ENCODE measurements around the gene HDAC9.
A peak's percentile ranks its signal among the peaks of the same experiment; 100 is the strongest.

Gene HDAC9

GRCh38 chr7:18896343-18896975 lies 400.9 kb downstream of the HDAC9 start:
- no peak overlapping the region for H3K9ac ChIP-seq (ENCODE audit: low read depth, low read length)
- H3K27me3 ChIP-seq (ENCODE audit: control insufficient read depth, insufficient read depth, low read length), result no peaks in the 10 kb centered on the region
- no peaks in the 10 kb centered on the region for H3K36me3 ChIP-seq (ENCODE audit: control insufficient read depth, insufficient read depth, low read length)
- H3K4me3 ChIP-seq (ENCODE audit: low read depth, low read length), result no peak overlapping the region
- no peaks in the 10 kb centered on the region for H3K9me3 ChIP-seq (ENCODE audit: control insufficient read depth, insufficient read depth, low read length)
- H3K4me1 ChIP-seq (ENCODE audit: control insufficient read depth, insufficient read depth, low read length), result peaks cover 15% of the 10 kb centered on the region
- peak overlapping the region; percentile 11 for H3K27ac ChIP-seq (ENCODE audit: low read depth, low read length)

GRCh38 chr7:18900236-18900635 lies 404.7 kb downstream of the HDAC9 start:
- Histone ChIP-seq H3K4me3 (ENCODE audit: low read depth, low read length) (no peak overlapping the region), H3K27ac (ENCODE audit: low read depth, low read length) (no peak overlapping the region), H3K9ac (ENCODE audit: low read depth, low read length) (no peak overlapping the region), H3K36me3 (ENCODE audit: control insufficient read depth, insufficient read depth, low read length) (no peaks in the 10 kb centered on the region), H3K4me1 (ENCODE audit: control insufficient read depth, insufficient read depth, low read length) (peaks cover 14% of the 10 kb centered on the region), H3K27me3 (ENCODE audit: control insufficient read depth, insufficient read depth, low read length) (no peaks in the 10 kb centered on the region), H3K9me3 (ENCODE audit: control insufficient read depth, insufficient read depth, low read length) (no peaks in the 10 kb centered on the region)

GRCh38 chr7:18900803-18901202 lies 405.3 kb downstream of the HDAC9 start:
- Histone ChIP-seq H3K4me1 (ENCODE audit: control insufficient read depth, insufficient read depth, low read length) (peaks cover 8% of the 10 kb centered on the region), H3K9me3 (ENCODE audit: control insufficient read depth, insufficient read depth, low read length) (no peaks in the 10 kb centered on the region), H3K27me3 (ENCODE audit: control insufficient read depth, insufficient read depth, low read length) (no peaks in the 10 kb centered on the region), H3K9ac (ENCODE audit: low read depth, low read length) (no peak overlapping the region), H3K4me3 (ENCODE audit: low read depth, low read length) (no peak overlapping the region), H3K36me3 (ENCODE audit: control insufficient read depth, insufficient read depth, low read length) (no peaks in the 10 kb centered on the region), H3K27ac (ENCODE audit: low read depth, low read length) (no peak overlapping the region)

DNA sequence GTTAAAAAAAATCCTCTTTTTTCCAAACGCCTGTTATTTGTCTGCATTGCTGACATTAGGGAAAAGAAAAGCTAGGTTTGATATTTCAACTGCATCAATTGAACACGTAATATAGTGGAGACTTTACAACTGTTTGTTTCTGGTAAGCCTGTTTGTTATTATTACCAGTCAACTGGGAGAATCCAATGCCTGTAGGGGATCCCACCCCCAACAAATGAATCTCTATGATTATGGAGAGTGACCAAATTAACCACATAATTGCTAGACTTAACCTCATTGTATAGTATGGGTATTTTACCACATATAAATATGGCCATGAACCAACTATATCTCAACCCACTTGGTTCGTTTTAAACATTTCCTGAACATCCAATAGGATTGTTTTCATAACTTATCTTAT lies 405.8 kb downstream of the HDAC9 start:
- Histone ChIP-seq H3K9ac (ENCODE audit: low read depth, low read length) (no peak overlapping the region), H3K27me3 (ENCODE audit: control insufficient read depth, insufficient read depth, low read length) (no peaks in the 10 kb centered on the region), H3K9me3 (ENCODE audit: control insufficient read depth, insufficient read depth, low read length) (no peaks in the 10 kb centered on the region), H3K27ac (ENCODE audit: low read depth, low read length) (no peak overlapping the region), H3K36me3 (ENCODE audit: control insufficient read depth, insufficient read depth, low read length) (no peaks in the 10 kb centered on the region), H3K4me1 (ENCODE audit: control insufficient read depth, insufficient read depth, low read length) (peaks cover 3% of the 10 kb centered on the region), H3K4me3 (ENCODE audit: low read depth, low read length) (no peak overlapping the region)

DNA sequence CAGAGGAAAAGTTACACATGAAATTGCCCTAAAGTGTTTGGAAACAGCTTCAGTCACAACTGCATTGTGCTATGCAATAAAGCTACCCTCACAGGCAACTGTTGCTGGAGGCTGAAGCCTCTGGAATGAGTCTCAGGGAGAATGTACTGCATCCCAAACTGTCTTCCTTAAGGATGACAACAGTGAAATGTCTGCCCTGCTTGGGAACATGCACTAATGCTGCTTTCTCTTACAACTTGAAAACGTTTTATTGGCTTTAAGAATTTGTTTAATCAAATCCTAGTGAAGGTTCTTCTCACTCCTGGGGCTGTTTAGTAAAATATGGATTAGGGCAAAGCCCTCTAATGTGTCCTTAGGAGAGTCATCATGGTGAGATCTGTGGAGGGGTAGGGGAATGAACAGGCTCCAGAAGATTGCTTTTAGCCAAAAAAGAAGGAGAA lies 406.5 kb downstream of the HDAC9 start:
- no peaks in the 10 kb centered on the region for H3K4me1 ChIP-seq (ENCODE audit: control insufficient read depth, insufficient read depth, low read length)
- no peaks in the 10 kb centered on the region for H3K9me3 ChIP-seq (ENCODE audit: control insufficient read depth, insufficient read depth, low read length)
- no peaks in the 10 kb centered on the region for H3K36me3 ChIP-seq (ENCODE audit: control insufficient read depth, insufficient read depth, low read length)
- H3K27ac ChIP-seq (ENCODE audit: low read depth, low read length), result no peak overlapping the region
- peak overlapping the region; percentile 12; the same call in 1 of the 2 replicates for H3K9ac ChIP-seq (ENCODE audit: low read depth, low read length)
- no peaks in the 10 kb centered on the region for H3K27me3 ChIP-seq (ENCODE audit: control insufficient read depth, insufficient read depth, low read length)
- H3K4me3 ChIP-seq (ENCODE audit: low read depth, low read length), result no peak overlapping the region

DNA sequence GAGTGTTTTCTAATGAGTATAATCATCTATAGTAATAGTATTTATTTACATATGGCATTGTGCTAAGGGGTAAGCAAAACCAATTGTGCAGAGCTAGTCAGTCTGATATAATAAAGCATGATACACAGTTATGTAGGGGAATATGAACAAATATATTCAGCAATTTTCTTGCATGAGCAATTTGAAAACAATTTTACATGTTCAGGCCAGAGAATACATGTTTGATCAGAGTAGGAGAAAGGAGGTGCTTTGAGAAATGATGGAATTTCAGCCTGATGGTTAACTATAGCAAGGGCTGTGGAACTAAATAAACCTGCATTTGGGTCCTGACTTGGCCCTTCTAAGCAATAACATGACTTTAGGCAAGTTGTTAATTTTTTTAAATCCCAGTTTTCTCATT lies 407.3 kb downstream of the HDAC9 start:
- Histone ChIP-seq H3K4me3 (ENCODE audit: low read depth, low read length) (no peak overlapping the region), H3K27ac (ENCODE audit: low read depth, low read length) (no peak overlapping the region), H3K9ac (ENCODE audit: low read depth, low read length) (no peak overlapping the region), H3K9me3 (ENCODE audit: control insufficient read depth, insufficient read depth, low read length) (no peaks in the 10 kb centered on the region), H3K4me1 (ENCODE audit: control insufficient read depth, insufficient read depth, low read length) (no peaks in the 10 kb centered on the region), H3K27me3 (ENCODE audit: control insufficient read depth, insufficient read depth, low read length) (no peaks in the 10 kb centered on the region), H3K36me3 (ENCODE audit: control insufficient read depth, insufficient read depth, low read length) (no peaks in the 10 kb centered on the region)

GRCh38 chr7:18903695-18904094 lies 408.1 kb downstream of the HDAC9 start:
- Histone ChIP-seq H3K4me1 (ENCODE audit: control insufficient read depth, insufficient read depth, low read length) (no peaks in the 10 kb centered on the region), H3K4me3 (ENCODE audit: low read depth, low read length) (no peak overlapping the region), H3K9me3 (ENCODE audit: control insufficient read depth, insufficient read depth, low read length) (no peaks in the 10 kb centered on the region), H3K9ac (ENCODE audit: low read depth, low read length) (no peak overlapping the region), H3K36me3 (ENCODE audit: control insufficient read depth, insufficient read depth, low read length) (no peaks in the 10 kb centered on the region), H3K27ac (ENCODE audit: low read depth, low read length) (no peak overlapping the region), H3K27me3 (ENCODE audit: control insufficient read depth, insufficient read depth, low read length) (no peaks in the 10 kb centered on the region)

DNA sequence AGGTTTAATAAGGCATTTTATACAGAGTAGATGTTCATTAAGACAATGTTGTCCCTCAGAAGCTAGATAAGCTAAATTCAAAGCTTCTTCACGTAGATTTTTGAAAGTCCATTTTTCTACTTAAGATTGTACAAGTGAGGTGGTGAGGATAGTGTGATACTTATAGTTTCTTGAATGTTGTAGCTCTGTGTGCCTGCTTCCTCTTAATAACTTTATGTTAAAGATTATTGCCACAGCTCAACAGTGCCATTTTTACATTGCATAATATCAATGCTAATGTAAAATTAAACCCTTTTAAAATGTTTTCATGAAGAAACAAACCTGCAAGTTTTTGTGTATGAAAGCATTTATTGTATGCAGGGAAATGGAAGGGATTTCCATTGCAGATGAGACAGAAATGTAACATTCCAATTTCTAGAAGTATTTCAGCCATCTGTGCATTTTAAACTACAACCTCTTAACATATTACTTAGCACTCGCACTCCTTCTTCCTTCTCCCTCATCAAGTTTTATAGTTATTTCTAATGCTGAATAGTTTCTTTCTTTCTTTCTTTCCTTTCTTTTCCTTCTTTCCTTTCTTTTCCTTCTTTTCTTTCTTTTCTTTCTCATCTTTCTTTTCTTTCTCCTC lies 409.9 kb downstream of the HDAC9 start:
- Histone ChIP-seq H3K27ac (ENCODE audit: low read depth, low read length) (no peak overlapping the region), H3K36me3 (ENCODE audit: control insufficient read depth, insufficient read depth, low read length) (no peaks in the 10 kb centered on the region), H3K4me1 (ENCODE audit: control insufficient read depth, insufficient read depth, low read length) (no peaks in the 10 kb centered on the region), H3K9me3 (ENCODE audit: control insufficient read depth, insufficient read depth, low read length) (no peaks in the 10 kb centered on the region), H3K4me3 (ENCODE audit: low read depth, low read length) (no peak overlapping the region), H3K27me3 (ENCODE audit: control insufficient read depth, insufficient read depth, low read length) (no peaks in the 10 kb centered on the region), H3K9ac (ENCODE audit: low read depth, low read length) (no peak overlapping the region)

DNA sequence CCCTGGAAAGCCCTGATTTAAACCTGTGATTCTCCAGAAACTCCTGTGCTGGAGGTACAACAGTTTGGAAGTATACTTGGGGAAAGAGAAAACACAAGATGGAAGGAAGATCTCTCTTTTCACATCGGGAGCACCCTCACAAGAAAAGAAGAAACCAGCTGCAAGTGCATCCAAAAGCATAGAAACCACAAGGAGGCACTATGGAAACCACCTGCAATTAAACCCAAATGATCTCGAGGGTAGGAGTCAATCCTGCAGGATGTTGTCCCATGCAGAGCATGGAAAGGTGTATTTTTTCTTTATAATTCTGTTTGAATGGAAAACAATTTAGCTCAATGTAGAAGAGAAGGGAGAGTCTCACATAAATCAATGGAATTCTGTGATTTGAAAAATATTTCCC lies 411.4 kb downstream of the HDAC9 start:
- Histone ChIP-seq H3K9me3 (ENCODE audit: control insufficient read depth, insufficient read depth, low read length) (no peaks in the 10 kb centered on the region), H3K4me1 (ENCODE audit: control insufficient read depth, insufficient read depth, low read length) (no peaks in the 10 kb centered on the region), H3K36me3 (ENCODE audit: control insufficient read depth, insufficient read depth, low read length) (no peaks in the 10 kb centered on the region), H3K27ac (ENCODE audit: low read depth, low read length) (no peak overlapping the region), H3K27me3 (ENCODE audit: control insufficient read depth, insufficient read depth, low read length) (no peaks in the 10 kb centered on the region), H3K9ac (ENCODE audit: low read depth, low read length) (no peak overlapping the region), H3K4me3 (ENCODE audit: low read depth, low read length) (no peak overlapping the region)

DNA sequence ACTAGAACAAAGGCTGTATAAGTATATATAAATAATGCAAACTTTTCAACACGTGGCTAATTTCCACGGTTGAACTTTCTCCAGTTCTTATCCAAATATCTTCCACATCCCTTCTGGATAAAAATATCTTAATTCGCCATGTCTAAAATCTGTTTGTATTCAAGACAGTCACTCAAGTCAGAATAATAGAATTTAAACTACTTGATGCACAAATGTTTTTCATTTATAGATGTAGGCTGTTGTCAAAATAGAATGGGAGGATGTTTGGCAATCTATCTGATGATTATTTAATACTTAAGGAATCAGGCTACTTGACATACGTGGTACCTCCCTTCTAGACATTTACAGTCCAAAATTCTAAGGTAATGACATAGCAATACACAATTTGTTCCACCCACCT lies 417.6 kb downstream of the HDAC9 start:
- Histone ChIP-seq H3K4me1 (ENCODE audit: control insufficient read depth, insufficient read depth, low read length) (peaks cover 9% of the 10 kb centered on the region; the same call in 1 of the 2 replicates), H3K27me3 (ENCODE audit: control insufficient read depth, insufficient read depth, low read length) (no peaks in the 10 kb centered on the region), H3K4me3 (ENCODE audit: low read depth, low read length) (no peak overlapping the region), H3K27ac (ENCODE audit: low read depth, low read length) (no peak overlapping the region), H3K9me3 (ENCODE audit: control insufficient read depth, insufficient read depth, low read length) (no peaks in the 10 kb centered on the region), H3K36me3 (ENCODE audit: control insufficient read depth, insufficient read depth, low read length) (no peaks in the 10 kb centered on the region), H3K9ac (ENCODE audit: low read depth, low read length) (no peak overlapping the region)

GRCh38 chr7:18916826-18917225 lies 421.3 kb downstream of the HDAC9 start:
- H3K9ac ChIP-seq (ENCODE audit: low read depth, low read length), result no peak overlapping the region
- H3K36me3 ChIP-seq (ENCODE audit: control insufficient read depth, insufficient read depth, low read length), result no peaks in the 10 kb centered on the region
- H3K9me3 ChIP-seq (ENCODE audit: control insufficient read depth, insufficient read depth, low read length), result no peaks in the 10 kb centered on the region
- H3K4me3 ChIP-seq (ENCODE audit: low read depth, low read length), result no peak overlapping the region
- H3K27me3 ChIP-seq (ENCODE audit: control insufficient read depth, insufficient read depth, low read length), result no peaks in the 10 kb centered on the region
- H3K27ac ChIP-seq (ENCODE audit: low read depth, low read length), result no peak overlapping the region
- peaks cover 9% of the 10 kb centered on the region; the same call in 1 of the 2 replicates for H3K4me1 ChIP-seq (ENCODE audit: control insufficient read depth, insufficient read depth, low read length)

All from HUES48 (cell line).